Measurements from ENCODE around the gene HAPLN3.

The HAPLN3 gene

DNA sequence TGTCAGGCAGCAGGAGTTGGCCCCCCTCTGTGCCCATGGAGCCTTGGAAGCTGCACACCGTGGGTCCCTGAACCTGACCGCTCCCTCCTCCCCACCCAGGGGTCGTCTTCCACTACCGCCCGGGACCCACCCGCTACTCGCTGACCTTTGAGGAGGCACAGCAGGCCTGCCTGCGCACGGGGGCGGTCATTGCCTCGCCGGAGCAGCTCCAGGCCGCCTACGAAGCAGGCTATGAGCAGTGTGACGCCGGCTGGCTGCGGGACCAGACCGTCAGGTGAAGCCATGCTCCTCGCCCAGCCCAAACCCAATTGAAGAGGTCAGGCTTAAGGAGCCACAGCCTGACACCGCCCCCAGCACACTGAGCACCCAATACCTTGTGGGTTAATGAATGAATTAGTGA, 48.2 kb downstream of the HAPLN3 start:
- TF ChIP-seq, protein P1, sequence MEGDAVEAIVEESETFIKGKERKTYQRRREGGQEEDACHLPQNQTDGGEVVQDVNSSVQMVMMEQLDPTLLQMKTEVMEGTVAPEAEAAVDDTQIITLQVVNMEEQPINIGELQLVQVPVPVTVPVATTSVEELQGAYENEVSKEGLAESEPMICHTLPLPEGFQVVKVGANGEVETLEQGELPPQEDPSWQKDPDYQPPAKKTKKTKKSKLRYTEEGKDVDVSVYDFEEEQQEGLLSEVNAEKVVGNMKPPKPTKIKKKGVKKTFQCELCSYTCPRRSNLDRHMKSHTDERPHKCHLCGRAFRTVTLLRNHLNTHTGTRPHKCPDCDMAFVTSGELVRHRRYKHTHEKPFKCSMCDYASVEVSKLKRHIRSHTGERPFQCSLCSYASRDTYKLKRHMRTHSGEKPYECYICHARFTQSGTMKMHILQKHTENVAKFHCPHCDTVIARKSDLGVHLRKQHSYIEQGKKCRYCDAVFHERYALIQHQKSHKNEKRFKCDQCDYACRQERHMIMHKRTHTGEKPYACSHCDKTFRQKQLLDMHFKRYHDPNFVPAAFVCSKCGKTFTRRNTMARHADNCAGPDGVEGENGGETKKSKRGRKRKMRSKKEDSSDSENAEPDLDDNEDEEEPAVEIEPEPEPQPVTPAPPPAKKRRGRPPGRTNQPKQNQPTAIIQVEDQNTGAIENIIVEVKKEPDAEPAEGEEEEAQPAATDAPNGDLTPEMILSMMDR (IDR thresholded peaks at IDR 0.05; ENCODE audit: insufficient read depth, missing control alignments): no peak
- FAIRE-seq (no peak), DNase-seq (ENCODE audit: insufficient read length, low spot score) (no peak)

DNA sequence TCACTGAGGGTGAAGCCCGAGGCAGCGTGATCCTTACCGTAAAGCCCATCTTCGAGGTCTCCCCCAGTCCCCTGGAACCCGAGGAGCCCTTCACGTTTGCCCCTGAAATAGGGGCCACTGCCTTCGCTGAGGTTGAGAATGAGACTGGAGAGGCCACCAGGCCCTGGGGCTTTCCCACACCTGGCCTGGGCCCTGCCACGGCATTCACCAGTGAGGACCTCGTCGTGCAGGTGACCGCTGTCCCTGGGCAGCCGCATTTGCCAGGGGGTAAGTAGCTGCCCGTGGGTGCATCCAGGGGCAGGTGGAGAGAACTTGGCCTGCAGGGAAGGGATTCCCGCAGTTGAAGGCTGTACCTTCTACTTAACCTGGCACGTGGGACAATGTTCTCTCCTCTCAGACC, 49.7 kb downstream of the HAPLN3 start:
- FAIRE-seq (no peak), DNase-seq (ENCODE audit: insufficient read length, low spot score) (no peak)
- TF ChIP-seq, protein P1 (IDR thresholded peaks at IDR 0.05; ENCODE audit: insufficient read depth, missing control alignments): no peak

DNA sequence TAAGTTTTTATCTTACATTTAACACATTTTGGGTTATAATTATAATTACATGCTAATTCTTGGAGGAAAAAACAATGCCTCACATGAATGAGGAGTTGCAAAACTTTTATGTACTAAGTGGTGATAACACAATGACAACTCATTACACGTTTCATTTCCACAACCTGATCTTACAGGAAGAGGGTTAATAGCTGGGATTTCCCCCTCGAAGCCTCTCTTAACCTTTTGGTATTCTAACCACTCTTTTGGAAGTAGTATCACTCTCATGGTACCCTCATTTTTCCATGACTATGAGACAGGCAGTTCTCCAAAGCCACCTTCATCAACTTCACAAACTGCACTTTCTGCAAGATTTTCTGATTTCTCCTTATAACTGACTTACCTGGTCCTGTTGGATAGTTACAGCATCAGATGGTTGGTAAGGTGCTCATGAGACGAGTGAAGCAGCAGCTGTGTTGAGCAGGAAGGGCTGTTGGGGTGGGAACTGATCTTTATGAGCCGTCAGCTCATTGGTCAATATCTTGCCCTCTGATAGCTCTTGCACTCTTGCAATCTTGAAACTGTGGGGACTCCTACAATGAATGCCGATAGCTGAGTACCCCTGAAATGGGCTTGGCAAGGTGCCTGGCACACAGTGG, 50.5 kb downstream of the HAPLN3 start:
- TF ChIP-seq, protein P1 (IDR thresholded peaks at IDR 0.05; ENCODE audit: insufficient read depth, missing control alignments): no peak
- no peak for FAIRE-seq
- no peak for DNase-seq (ENCODE audit: insufficient read length, low spot score)

DNA sequence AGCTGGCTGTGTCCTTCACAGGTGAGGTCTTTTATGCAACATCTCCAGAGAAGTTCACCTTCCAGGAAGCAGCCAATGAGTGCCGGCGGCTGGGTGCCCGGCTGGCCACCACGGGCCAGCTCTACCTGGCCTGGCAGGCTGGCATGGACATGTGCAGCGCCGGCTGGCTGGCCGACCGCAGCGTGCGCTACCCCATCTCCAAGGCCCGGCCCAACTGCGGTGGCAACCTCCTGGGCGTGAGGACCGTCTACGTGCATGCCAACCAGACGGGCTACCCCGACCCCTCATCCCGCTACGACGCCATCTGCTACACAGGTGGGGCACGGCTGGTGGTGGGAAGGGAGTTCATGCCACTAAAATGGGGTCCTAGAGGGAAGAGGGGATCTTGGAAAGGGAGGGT, 52.0 kb downstream of the HAPLN3 start:
- FAIRE-seq: no peak
- TF ChIP-seq, protein P1 (IDR thresholded peaks at IDR 0.05; ENCODE audit: insufficient read depth, missing control alignments): no peak
- no peak for DNase-seq (ENCODE audit: insufficient read length, low spot score)

DNA sequence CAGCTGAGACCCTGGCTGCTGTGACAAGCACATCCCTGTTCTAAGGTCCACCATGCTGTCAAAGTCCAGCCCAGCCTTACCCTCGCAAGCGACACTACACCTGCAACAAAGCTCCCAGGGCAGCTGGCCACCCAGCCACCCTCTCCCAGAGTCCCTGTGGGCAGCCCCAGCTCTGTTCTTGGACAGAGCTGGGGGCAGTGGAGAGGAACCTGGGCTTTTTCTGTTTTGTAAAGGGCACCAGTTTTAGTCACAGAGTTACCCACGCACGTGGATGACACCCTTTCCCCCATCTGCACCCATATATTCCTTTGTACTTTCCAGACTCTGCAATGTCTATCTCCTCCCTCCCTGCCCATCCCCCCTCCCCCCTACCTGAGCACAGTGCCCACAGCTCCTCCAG, 53.2 kb downstream of the HAPLN3 start:
- DNase-seq (ENCODE audit: insufficient read length, low spot score) (no peak), FAIRE-seq (no peak)
- TF ChIP-seq, protein P1 (IDR thresholded peaks at IDR 0.05; ENCODE audit: insufficient read depth, missing control alignments): no peak

DNA sequence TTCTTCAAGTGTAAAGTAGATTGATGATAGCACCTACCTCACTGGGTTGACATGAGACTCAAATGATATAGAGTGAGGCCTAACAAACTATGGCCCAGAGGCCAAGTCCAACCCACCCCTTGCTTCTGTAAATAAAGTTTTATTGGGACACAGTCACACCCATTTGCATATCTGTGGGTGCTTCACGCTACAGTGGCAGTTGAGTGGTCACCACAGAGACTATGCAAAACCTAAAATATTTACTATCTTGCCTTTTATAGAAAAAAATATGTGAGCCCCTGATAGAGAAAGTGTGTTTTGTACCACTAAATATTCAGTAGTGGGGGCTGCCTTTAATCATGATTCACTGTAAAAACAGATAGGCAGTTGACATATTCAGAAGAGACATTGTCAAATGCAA, 54.1 kb downstream of the HAPLN3 start:
- TF ChIP-seq, protein P1 (IDR thresholded peaks at IDR 0.05; ENCODE audit: insufficient read depth, missing control alignments): no peak
- DNase-seq (ENCODE audit: insufficient read length, low spot score): no peak
- FAIRE-seq: no peak

DNA sequence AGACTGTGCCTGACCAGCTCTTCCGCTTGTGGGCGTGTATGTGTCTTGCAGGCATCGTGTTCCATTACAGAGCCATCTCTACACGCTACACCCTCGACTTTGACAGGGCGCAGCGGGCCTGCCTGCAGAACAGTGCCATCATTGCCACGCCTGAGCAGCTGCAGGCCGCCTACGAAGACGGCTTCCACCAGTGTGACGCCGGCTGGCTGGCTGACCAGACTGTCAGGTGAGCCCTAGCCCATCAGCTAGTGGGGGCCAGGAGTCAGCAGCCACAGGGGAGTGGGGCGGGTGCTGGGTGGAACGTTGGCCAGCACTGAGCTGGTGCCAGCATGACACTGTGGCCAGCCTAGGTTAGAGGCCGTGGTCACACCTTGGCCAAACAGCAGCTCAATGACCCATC, 55.4 kb downstream of the HAPLN3 start:
- no peak for FAIRE-seq
- TF ChIP-seq, protein P1 (IDR thresholded peaks at IDR 0.05; ENCODE audit: insufficient read depth, missing control alignments): no peak

More for the DNA sequence above, 55.4 kb downstream of the HAPLN3 start:
- no peak for DNase-seq (ENCODE audit: insufficient read length, low spot score)
